Measurements from ENCODE around the gene STARD10. TPM values are rescaled to one million over a fixed set of nuclear protein-coding genes. Genes with fewer than 3 reads are reported as not detected.

Gene STARD10
- total RNA-seq, 1 donor from 2014 or later = 37.3 TPM

DNA sequence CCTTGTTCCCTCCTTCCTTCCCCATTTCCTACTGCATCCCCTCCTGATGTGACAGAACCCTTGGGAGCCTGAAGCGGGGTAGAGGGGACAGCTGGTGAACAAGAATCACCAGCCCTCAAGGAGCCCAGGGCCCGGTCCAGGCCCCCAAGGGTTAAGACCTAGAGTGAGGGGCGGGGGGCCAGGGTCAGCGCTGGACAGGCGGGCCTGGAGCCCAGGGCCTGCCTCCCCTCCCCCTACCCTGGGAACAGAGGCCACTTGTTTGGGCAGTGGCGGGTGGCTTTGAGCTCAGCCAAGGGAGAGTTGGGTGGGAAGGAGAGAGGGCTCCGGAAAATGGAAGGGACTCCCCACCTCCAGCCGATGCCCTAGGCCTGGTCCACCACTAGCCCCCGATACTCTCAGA lies 43.8 kb downstream of the STARD10 start:
- DNase-seq (ENCODE audit: extremely low read depth, low read depth, low spot score) = no peak

DNA sequence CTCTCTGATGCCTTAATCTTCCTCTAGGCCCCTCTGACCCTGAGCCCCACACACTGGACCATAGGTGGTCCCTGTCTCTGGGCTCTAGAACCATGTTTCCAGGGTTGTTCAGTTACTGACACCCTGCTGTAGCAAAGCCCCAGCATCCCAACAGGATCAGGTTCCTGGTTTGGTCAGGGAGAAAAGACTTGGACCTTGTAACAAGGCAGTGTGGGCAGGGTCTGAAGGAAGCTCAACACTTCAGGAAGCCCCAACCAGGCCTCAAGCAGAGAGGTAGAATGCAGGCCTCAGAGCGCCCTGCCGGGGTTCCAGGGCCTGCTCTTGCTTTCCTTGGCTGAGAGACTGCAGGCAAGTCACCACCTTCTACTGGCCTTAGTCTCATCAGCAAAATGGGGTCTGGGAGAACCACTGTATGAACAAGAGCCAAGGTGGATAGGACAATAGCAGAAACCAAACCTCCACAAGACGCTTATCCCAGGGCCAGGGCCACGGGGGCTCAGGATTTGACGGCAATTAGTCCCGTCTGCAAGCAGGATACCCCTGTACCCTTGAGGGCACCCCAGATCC lies 46.5 kb downstream of the STARD10 start:
- no peak for DNase-seq (ENCODE audit: extremely low read depth, low read depth, low spot score)

DNA sequence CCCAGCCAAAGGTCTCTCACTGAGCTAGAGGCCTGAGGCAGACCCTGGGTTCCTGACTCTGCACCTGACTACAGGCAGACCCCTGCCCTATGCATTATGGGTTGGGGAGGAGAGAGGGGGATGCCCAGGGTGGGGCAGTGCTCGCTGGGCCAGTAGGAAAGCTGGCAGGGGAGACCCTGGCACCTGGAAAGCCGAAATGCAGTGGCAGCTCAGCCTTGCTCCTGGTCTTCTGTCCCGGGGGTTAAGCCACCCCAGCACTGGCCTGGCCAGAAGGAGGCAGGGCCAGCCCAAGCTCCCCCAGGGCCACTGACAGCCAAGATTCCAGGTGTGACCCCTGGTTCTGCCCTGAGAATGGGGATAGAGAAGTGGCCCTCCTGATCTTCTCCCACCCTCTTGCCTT lies 47.0 kb downstream of the STARD10 start:
- no peak for DNase-seq (ENCODE audit: extremely low read depth, low read depth, low spot score)

DNA sequence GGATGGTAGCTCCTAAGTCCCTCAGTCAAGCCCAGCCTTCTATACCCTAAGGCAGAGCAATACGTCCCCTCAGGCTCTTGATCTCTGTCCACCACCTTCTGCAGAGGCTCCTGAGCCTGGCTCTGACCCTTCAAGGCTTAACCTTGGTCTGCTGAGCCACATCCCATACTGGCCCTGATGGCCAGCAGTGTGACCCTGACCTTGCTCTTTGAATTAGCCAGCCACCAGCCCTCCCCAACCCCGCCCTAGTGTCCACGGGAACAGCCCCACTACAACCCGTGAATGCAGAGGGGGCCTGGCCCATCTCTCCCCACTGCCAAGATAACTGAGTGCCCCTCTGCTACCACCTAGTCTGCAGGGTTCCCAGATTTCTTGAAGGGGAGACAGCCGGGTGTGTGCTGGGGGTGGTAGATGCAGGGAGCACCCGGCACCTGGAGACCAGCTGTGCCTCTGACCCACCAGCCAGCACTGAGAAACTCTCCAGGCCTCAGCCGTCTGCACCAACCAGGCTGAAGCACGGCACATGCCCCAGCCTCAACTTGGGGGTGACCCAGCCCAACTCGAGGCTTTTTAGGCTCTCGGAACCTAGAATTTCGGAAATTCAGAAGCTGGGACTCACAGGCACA lies 47.8 kb downstream of the STARD10 start:
- DNase-seq (ENCODE audit: extremely low read depth, low read depth, low spot score) = no peak

DNA sequence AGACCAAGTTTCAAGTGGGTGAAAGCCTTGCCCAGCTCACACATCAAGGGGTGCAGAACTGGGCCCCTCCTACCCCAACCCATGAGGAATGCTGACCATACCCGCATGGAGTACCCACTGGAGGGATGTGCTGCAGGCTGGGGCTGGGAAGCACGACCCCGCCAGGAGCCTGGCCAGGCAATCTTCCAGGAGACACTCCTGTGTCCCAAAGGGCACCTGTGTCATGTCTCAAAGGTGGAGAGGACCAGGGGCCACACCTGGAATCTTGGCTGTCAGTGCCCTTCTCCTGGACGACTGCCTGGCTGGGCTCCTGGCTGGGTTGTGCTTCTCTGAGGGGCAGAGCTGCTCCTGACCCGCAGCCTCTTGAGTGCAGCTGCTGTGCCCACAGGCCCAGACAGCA lies 48.3 kb downstream of the STARD10 start:
- no peak for DNase-seq (ENCODE audit: extremely low read depth, low read depth, low spot score)

DNA sequence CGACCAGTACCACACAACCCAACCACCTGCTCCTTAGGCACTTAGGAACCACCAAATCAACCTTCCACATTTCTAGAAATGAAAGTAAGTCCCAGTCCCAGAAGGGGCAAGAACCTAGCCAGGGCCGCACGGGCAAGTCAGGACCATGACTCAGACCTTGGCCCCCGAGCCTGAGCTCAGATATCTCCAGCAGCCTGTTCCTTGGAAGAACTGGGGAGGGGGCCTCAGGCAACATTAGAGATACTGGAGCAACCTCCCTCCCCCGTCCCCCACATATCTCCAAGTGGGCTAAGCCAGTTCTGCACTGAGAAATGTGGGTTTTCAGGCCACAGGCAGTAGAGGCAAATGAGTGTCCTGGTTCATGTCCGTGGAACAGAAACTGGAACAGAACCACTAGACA lies 49.4 kb downstream of the STARD10 start:
- no peak for DNase-seq (ENCODE audit: extremely low read depth, low read depth, low spot score)

DNA sequence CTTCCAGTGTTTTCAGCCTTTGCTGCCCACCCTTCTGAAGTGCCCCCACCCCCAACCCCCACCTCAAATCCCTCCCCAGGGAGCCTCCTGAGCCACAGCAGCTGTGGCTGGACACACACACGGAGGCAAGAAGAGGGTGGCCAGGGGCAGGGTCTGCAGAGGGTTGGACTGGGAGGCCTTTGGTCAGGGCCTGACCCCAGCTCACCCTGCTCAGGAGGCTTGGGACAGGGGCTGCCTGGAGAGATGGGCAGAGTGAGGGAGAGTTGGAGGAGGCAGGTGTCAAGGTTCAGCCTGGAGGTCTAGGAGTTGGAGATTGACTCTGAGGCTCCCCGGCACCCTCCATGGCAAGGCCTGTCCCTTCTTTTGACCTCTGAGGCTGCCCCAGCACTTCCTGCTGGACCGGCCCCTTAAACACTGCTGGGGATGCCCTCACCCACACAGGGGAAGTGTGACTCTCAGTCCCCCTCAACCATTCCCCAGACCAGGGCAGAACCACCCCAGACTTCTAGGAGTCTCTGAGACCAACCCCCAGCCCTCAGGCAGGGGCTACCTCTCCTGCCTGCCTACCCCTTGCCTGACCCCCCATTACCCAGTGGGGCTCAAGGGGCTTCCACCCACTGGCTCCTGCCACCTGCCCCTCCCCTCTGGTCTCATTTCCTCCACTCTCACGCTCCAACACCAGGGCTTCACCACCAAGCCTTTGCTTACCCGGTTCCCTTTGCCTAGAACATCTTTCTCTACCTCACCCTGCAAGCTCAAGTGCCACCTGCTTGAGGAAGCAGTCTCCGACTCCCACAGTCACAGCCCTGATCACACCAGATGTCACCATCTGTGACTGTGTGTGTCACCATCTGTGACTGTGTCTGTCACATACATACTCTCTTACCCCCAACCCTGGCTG lies 50.3 kb downstream of the STARD10 start:
- DNase-seq (ENCODE audit: extremely low read depth, low read depth, low spot score) = no peak

DNA sequence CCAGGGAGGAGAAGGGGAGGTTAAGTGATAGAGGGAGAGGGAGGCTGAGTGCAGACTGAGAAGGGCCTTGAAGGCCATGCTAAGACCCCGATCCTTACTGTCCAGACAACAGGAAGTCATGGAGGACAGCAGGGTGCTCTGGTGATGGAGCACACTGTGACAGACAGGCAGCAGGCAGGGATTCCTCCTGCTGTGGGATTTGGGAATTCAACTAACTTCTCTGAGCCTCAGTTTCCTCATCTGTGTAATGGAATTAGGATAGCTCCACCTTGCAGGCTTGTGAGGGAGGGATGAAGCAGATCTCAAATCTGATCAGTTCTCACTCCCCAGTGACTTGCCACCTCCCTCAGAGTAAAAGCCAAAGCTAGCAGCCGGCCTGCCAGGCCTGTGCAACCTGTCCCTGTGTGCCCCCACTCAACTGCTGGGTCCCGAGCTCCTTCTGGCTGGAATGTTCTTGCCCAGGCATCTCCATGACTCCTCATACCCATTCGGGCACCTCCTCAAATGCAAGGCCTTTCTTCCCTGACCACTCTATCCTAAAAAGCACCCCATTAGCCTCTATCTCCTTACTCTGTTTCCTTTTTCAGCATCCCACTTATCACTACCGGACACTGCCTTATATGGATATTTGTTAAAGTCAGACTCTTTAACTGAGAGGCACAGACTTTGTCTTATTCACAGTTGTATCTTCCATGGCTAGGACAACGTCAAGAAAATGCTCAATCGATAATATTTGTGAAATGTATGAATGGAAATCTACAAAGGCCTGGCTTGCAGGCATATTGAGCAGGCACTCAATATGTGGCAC lies 51.1 kb downstream of the STARD10 start:
- no peak for DNase-seq (ENCODE audit: extremely low read depth, low read depth, low spot score)

DNA sequence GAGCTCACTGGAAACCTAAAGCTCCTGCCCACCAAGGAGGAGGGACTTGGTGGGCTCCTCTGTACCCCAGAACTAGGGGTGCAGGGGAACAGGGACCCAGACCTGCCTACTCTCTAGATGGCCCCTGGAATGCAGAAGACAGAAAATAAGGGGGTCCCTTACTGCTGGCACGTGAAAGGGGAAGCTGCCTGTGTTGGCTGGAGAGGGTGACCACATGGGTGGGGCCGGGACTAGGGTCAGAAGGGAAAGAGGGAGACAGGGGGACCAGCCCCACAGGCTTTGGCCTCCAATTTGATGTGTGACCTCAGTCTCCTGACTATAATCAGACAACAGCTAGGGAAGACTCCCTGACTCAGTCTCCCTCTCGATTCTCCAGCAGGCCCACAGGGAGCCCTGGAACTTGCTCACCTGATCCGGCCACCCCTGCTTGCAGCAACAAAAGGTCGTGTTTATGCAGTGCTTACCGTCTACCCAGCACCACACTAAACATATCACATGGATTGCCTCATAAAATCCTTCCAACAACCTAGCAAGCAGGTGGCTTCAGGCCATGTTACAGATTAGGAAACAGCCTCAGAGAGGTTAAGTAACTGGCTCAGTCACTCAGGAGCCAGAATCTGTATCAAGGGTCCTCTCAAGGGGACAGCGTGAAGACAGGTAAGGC lies 51.9 kb downstream of the STARD10 start:
- DNase-seq (ENCODE audit: extremely low read depth, low read depth, low spot score) = no peak

DNA sequence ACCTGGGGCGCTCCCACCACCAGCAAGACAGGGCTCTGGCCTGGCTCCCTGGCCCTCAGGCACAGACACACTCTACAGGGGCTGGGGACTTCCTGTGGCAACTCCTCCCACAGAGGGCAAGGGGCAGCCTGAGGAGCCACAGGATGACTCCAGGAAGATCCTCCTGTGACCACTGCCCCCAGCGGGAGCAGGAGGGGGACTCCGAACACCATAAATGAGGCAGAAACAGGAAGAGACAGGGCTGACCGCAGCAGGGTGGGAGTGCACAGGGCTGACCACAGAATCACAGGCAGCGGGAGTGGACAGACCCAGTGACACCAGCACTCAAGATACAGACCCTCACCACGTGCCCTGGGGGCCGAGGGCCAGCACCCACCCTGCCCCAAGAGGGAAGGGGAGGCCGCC lies 52.4 kb downstream of the STARD10 start:
- no peak for DNase-seq (ENCODE audit: extremely low read depth, low read depth, low spot score)

DNA sequence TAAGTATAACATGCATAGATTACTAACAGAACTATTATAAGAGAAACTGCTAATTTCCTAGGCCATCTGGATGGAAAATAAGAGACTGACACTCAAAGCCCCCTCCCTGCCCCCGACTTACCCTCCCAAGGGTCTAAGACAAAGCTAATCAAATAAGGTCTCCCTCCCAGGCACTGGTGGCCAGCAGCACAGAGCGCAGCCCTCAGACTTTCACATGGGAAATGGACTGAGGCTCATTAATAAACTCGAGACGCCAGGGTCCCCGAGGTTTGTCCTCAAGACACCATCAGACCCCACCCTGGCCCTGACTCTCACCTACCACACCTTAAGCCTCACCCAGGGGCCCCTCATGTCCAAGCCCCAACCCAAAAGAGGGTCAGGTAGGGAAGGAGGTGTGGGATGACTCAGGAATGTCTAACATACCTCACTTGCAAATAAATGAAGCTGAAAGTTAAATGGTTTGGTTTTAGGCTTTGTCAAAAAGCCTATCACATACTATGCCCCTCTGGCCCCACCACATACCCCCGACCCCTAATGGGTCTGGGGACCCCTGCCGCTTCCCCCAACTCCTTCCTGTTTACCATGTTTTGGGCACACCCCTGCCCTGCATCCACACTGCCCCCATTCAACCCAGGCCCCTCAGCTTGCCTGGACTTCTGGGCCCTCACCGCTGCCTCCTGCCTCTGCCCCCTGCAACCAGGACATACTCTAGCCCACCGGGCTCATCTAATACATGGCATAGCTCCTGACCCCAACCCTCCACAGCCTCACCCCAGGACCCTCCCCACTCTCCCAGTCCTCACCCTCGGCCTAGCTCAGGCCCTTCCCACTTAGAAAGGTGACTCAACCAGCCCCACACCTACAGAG lies 53.1 kb downstream of the STARD10 start:
- no peak for DNase-seq (ENCODE audit: extremely low read depth, low read depth, low spot score)

DNA sequence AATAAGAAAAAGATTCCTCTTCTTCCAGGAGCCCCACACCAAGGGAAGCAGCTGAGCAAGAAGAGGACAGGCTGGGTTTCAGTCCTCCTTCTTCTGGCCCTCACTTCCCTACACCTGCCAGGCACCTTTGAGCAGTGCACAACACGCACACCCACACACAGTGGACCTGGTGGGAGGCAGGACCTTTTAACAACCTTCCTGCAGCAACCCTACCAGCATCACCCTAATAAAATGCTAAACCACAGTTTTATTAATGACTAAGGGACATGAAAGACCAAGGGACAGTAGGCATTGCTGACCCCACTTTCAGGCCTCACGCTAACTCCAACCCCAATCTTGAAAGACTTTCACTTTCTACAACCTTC lies 53.8 kb downstream of the STARD10 start:
- no peak for DNase-seq (ENCODE audit: extremely low read depth, low read depth, low spot score)

DNA sequence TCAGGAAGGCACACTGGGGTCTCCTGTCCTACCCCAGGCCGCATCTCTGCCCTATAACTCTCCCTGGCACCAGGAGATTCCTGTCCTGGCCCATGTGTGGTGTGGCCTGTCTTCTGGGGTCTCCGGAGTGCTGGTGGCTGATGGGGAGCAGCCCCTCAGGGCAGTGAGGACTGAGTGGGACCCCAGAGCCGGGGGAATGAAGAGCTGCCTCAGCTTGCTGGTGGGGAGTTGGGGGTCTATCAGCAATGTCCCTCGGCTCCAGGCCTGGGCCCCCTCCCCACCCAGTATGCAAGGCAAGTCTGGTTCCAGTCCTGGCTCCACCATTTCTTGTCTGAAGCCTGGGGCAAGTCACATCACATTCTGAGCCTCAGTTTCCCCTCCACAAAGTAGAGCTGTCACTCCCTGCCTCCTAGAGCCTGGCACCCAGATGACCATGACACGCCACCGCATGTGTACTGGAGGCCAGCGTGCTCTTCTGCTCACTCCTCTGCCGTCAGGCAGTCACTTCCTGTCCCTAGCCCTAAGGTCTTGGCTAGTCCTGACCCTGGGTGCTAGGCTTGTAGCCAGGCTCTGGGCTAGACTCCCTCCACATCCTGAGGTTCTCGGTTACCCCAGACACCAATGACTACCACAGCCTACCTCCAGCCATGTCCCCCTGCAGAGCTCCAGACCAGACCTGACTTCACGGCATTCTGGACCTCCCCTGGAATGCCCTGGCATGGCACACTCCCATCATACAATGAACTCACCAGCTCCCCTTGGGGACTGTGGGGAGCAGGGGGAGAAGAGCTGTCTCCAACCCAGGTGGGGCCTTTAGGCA lies 54.4 kb downstream of the STARD10 start:
- DNase-seq (ENCODE audit: extremely low read depth, low read depth, low spot score) = no peak

DNA sequence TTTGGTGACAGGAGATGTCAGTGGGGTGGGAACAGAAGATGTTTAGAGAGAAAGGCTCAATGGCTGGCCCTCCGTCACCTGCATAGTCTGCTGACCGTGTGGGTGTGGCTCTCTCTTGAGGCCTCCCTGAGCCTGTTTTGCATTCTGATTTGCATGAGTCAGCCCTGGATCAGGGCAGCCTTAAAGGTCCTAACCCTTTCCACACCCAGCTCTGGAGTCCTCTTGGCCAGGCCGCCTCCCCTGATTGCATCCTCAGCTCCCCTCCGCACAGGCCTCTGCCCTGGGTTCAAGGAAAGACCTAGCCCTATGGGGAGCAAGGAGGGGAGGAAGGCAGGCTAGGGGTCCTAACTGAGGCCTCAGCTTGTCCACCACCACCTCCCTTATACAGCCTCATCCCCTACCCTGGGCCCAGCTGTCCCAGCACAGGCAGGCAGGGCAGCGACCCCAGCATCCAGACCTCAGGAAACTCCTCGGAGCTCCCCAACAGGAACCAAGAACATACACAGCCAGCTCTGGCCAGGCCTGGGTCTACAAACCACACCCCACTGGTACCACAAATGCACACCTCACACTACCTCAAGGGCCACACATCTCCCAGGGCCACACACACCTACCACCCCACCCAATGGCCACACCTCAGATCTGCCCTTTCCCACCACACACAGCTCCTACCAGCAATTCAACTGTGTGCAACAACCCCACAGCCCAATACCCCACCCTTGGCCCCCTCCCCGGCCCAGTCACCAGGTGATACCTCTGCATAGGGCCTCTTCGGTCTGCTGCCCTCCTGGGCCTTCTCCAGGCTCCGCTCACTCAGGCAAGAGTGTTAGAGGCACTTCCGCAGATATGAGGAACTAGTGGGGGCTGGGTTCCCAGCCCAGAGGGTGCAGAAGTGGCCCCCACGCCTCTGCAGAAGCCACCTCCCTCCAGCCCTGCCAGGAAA lies 55.4 kb downstream of the STARD10 start:
- no peak for DNase-seq (ENCODE audit: extremely low read depth, low read depth, low spot score)

DNA sequence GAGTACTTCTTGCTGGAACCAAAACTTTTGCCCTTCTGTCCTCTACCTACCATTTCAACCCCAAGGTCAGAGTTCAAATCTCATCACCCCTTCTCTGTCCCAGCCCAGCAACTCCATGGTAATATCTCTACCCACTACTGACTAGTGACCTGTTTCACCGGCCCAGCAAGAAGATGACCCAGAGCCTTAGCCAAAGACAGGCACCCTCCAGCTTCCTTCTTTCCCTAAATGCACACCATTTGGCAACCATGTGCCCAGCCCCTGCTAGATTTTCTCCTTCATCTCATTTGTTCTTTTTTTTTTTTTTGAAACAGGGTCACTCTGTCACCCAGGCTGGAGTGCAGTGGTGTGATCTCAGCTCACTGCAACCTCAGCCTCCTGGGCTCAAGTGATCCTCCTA lies 56.5 kb downstream of the STARD10 start:
- no peak for DNase-seq (ENCODE audit: extremely low read depth, low read depth, low spot score)

DNA sequence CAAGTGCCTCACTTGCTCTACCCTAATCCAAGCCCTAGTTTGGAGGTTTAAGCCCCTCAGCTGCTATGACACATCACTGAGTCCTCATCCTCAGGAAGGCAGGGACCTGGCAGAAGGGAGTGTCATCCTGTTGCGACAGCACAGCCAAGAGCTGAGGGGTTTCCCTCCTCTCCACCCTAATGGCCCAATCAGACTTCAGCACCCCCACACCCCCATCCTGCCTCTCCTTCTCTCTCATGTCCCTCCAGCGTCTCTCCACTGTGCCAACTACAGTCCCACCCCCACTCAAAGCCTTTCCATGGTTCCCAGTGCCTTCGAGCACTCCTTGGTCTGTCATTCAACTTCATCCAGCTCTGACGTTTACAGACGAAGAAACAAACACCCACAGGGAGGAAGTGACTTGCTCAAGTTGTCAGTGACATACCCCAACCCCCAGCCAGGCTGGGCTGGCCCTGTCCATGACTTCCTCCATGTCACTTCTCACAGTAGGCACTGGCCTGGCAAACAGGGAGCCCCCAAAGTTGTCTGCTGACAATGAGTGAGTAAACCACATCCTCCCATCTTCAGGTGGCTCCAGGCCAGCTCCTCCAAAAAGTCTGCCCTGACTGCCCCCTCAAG lies 57.3 kb downstream of the STARD10 start:
- DNase-seq (ENCODE audit: extremely low read depth, low read depth, low spot score) = no peak

DNA sequence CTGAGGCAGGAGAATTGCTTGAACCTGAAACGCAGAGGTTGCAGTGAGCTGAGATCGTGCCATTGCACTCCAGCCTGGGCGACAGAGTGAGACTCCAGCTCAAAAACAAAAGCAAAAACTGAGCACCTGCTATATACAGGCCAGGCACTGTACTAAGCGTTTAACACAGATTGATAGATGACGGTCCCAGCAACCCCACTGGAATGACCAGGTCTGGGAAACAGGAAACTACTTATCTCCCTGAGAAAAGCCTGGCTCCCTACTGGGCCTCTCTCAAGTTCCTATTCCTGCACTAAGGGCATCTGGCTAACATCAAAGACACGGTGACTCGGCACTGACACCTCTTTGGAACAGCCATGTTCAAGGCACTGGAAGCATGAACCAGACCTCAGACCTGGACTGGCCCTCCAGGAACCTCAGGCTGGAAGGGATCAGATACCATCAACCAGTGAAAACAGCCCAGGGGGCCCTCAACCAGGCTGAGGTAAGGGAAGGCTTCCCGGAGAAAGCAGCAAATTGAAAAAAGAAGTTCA lies 58.3 kb downstream of the STARD10 start:
- no peak for DNase-seq (ENCODE audit: extremely low read depth, low read depth, low spot score)
